KBM-7 (cell line): ENCODE data around the gene DCAF15.

Source experiments
- DNase-seq: peaks from one replicate; pipeline ENCODE4 v3.0.0-alpha.2; 2015
- in situ Hi-C: fragments of 300-500 bp; cut with MboI; formaldehyde crosslinking; loops from 2 replicates; pipeline ENCODE4 v1.14.3; 2020; ENCODE audit warnings: low sequenced_read_pairs, low pct_unique_long_range_greater_than_20kb, mixed read lengths

The DCAF15 gene

GRCh38 chr19:13926715-13927114 is 25.6 kb upstream of the DCAF15 start:
- no peak for DNase-seq
- in situ Hi-C loops, result no loop called here

GRCh38 chr19:13929340-13929739 is 23.0 kb upstream of the DCAF15 start:
- DNase-seq, result no peak
- in situ Hi-C loops, result no loop called here

DNA sequence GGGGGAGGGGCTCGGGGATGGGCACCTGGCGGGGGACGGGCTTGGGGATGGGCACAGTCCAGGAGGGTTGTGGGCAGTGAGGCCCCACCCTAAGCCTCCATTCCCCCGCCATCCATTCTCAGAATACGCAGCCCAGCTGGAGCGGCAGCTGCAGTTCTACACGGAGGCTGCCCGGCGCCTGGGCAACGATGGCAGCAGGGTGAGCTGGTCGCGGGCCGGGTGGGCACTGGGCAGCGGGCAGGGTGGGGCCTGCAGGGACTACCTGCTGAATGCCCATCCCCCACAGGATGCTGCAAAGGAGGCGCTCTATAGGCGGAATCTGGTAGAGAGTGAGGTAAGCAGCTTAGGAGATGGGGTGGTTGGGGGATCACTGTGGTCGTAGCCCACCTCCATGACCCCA is 22.4 kb upstream of the DCAF15 start:
- in situ Hi-C loops, result no loop called here
- DNase-seq, result no peak

- no peak for DNase-seq
- in situ Hi-C loops, result no loop called here
Measured at GRCh38 chr19:13930402-13930801, 21.9 kb upstream of the DCAF15 start.

DNA sequence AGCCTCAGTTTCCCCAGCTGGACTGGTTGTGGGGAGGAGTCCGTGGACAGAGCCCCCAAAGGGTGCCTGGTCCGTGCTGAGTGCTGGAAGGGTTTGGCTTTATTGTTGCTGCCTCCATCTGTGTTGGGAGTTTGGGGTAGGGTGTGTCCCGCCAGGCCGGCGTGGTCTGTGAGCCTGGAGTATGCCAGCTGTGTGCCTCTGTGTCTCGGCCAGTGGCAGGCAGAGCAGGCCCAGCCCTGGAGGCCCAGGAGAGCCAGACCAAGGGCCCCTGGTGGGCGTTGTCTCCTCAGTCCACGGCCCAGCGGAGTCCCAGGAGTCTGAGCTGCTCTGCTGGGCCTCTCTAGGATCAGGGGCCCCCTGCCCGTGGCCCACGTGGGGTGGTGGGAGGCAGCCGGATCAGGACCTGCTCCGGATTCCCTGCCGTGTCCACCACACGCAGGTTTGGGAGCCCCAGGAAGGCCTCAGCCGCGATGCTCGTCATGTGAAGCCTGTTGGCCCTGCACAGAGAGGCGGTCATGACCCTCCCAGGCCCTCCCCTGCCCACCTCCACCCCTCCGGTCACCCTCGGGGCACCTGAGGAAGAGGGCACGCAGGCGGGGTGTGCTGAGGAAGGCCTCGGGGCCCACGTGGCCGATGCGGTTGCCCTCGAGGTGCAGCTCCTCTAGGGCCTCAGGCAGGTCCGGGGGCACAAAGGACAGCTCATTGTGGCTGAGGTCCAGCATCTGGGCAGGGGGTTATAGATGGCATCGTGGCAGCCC is 20.7 kb upstream of the DCAF15 start:
- no peak for DNase-seq
- in situ Hi-C loops, result no loop called here

- in situ Hi-C loops, result no loop called here
- no peak for DNase-seq
Measured at GRCh38 chr19:13932149-13932637, 20.1 kb upstream of the DCAF15 start.

DNA sequence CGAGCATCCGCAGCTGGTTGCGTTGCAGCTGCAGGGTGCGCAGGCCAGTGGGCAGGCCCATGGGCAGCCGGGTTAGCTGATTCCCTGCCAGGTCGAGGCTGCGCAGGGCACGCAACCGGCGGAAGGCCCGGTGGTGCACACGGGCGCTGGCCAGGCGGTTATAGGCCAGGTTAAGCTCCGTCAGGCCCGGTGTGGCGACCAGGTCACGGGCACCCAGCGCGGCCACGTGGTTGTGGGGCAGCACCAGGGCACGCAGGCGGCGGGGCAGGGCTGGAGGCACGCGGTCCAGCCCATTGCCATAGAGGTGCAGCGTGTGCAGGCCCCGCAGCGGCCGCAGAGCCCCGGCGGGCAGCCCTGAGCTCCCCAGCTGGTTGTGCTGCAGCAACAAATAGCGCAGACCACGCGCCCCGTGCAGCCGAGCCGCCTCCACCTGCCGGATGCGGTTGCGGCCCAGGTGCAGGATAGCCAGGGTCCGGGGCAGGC is 19.4 kb upstream of the DCAF15 start:
- in situ Hi-C loops, result no loop called here
- DNase-seq, result no peak

GRCh38 chr19:13934785-13935109 is 17.6 kb upstream of the DCAF15 start:
- no peak for DNase-seq
- in situ Hi-C loops, result no loop called here

DNA sequence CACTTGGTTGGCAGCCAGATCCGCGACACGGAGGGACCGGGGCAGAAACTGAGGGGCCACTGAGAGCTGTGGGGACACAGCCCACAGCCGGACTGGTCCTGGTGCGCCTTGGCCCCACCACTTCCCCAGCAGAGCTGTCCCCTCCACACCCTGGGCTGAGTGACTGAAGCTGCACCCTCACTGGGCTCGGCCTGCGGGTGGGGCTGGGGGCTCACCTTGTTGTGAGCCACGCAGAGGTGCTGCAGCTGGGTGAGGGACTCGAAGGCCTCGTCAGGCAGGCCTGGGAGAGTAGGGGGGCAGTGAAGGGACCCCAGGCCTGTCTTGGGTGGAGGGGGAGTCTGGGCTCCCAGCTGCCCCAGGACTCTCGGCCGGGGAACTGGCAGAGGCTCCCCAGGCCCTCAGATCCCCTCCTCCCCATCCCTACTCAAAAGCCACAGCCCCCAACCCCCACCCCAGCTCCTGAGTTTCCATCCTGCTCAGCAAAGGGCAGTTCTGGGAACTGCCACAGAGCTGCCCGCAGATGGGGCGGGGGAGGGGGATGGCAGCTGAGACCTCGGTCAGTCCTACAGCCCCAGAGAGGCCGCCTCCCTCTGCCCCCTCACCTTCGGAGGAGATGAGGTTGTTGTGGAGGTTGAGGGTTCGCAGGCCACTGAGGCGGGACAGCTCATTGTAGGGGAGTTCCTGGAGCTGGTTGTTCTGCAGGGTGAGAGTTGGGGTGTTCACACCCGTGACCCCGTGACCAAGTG is 16.4 kb upstream of the DCAF15 start:
- in situ Hi-C loops, result no loop called here

GRCh38 chr19:13937479-13938300 is 14.6 kb upstream of the DCAF15 start:
- in situ Hi-C loops, result no loop called here
- DNase-seq, result no peak

More for the DNA sequence above, 16.4 kb upstream of the DCAF15 start:
- DNase-seq, result peak; percentile 46

GRCh38 chr19:13938301-13939064 is 13.8 kb upstream of the DCAF15 start, which contains the start of gene PODNL1:
Gene PODNL1, minus strand, starts transcription at chr19:13938417. Its CDS starts 236 bp downstream, at chr19:13938181.
- in situ Hi-C loops, result no loop called here
- no peak for DNase-seq

- DNase-seq, result no peak
- in situ Hi-C loops, result no loop called here
Measured at GRCh38 chr19:13942023-13942684, 10.2 kb upstream of the DCAF15 start.

GRCh38 chr19:13946414-13946813 is 5.9 kb upstream of the DCAF15 start:
- in situ Hi-C loops, result no loop called here
- DNase-seq, result no peak

- in situ Hi-C loops, result no loop called here
- no peak for DNase-seq
Measured at GRCh38 chr19:13951043-13951442, 1.3 kb upstream of the DCAF15 start.

DNA sequence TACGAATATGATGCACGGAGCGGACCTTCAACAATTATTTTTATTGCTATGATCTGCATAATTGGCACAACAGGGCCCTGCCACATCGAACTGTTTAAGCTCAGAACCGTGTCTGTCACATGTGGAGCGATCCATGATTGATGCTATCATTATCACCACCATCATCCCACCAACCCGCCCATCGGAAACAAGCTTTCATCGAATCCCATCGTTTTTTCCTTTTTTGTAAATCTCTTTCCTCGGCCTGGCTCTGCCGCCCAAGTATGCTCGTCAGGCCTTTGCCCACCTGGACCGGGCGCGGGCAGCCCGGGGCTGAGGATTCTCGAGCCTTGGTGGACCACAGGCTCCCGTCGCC is 533 bp upstream of the DCAF15 start:
- in situ Hi-C loops, result no loop called here
- no peak for DNase-seq

DNA sequence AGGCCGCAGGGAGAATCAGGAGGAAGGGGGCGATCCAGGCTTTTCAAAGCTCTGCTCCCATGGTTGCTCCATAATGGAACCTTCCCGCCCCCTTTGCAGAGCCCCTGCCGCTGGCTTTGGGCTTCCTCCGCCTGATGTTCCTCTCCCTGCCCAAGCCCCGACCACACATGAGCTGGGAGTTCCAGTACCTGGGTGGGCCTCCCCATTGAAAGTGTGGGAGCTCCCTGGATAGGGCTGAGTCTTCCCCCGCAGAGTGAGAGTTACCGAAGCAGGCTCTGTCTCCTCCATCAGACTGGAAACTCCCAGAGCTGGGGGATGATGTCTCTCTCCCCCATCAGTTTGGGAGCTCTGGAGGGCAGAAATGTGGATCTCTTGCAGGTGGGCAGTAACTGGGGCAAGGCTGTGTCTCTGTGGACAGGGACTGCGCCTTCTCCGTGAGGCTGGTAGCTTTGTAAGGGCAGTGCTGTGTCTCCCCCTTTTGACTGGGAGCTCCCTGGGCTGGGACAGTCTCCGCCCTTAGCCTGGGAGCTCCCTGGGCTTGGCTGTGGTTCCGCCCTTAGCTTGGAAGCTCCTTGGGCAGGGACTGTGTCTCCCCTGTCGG is 722 bp downstream of the DCAF15 start:
- in situ Hi-C loops, result no loop called here
- peak; percentile 38 for DNase-seq

- in situ Hi-C loops, result no loop called here
- DNase-seq, result no peak
Measured at GRCh38 chr19:13954185-13954584, 1.9 kb downstream of the DCAF15 start.

DNA sequence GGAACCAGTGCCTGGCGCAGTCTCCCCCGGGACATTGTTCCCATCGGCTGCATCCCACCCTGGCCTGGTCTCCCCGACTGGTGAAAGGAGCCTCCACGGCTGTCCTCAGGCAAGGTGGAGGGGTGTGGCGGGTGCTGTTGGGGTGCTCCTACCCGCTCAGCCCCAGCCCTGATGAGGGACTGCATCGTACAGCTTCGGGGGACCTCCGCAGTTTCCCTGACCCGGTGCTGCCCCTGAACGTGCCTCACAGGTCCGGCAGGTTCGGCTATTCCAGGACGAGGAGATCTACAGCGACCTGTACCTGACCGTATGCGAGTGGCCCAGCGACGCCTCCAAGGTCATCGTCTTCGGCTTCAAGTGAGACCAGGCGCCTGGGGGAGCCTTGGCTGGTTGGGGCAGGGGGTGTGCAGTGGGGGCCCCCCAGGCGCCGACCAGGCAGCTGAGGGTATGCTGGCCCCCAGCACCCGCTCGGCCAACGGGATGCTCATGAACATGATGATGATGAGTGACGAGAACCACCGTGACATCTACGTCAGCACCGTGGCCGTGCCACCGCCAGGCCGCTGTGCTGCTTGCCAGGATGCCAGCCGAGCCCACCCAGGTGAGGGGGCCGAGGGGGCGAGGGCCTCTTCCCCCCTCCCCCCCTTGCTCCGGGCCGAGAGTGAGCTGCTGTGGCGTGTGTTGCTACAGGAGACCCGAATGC is 3.5 kb downstream of the DCAF15 start:
- DNase-seq, result no peak
- in situ Hi-C loops, result no loop called here
